Measurements from ENCODE around the gene SPAG16. TPM values are rescaled to one million over a fixed set of nuclear protein-coding genes. Genes with fewer than 3 reads are reported as not detected.

Gene SPAG16
- total RNA-seq, 4 donors from 2014 or later = 5.0 to 73.8 (median 21.6) TPM

DNA sequence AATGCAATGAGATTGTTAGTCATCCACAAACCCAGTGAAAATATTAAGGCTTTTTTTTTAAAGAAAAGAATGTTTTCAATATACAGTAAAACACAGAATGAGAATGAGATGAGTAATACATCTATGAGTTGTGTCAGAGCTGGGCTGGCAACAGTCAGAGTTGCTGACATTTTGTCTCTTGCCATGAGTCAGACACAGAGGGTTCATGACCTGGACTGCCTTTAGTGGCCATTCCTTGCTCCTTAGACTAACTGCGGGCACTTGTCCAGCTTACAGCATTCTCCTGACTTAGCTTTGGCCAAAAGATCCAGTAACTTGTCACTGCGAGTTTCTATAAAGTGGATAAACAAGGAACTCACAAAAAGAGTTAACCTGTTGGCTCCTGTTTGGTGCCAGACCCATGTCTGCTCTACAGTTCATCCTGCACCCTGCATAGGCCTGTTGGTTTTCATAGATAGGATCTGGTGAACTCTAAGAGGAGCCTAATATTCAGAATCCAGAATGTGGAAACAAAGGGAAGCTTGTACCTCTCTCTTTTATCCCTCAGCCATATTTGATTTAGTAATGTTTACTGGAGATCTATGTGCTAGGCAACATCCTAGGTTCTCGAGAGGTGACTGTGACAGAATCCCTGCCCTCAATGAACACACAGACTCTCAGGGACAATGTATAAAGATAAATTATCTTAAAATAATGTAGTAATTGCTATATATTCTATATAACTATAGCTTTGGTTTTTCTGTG is 735.1 kb downstream of the SPAG16 start:
- peaks cover 0 to 7% of the 10 kb centered on the region in 2 donors for H3K36me3 ChIP-seq
- H3K4me1 ChIP-seq = no peaks in the 10 kb centered on the region
- no peak overlapping the region for H3K27ac ChIP-seq
- no peaks in the 10 kb centered on the region for H3K9me3 ChIP-seq
- TF ChIP-seq POLR2A (IDR thresholded peaks at IDR 0.05) = no peak
- TF ChIP-seq, protein P1, sequence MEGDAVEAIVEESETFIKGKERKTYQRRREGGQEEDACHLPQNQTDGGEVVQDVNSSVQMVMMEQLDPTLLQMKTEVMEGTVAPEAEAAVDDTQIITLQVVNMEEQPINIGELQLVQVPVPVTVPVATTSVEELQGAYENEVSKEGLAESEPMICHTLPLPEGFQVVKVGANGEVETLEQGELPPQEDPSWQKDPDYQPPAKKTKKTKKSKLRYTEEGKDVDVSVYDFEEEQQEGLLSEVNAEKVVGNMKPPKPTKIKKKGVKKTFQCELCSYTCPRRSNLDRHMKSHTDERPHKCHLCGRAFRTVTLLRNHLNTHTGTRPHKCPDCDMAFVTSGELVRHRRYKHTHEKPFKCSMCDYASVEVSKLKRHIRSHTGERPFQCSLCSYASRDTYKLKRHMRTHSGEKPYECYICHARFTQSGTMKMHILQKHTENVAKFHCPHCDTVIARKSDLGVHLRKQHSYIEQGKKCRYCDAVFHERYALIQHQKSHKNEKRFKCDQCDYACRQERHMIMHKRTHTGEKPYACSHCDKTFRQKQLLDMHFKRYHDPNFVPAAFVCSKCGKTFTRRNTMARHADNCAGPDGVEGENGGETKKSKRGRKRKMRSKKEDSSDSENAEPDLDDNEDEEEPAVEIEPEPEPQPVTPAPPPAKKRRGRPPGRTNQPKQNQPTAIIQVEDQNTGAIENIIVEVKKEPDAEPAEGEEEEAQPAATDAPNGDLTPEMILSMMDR (IDR thresholded peaks at IDR 0.05) = no peak
- H3K4me3 ChIP-seq = no peak overlapping the region
- intact Hi-C loops (cut with DNase I; ENCODE audit: low total_unique reads) = no loop called here
- DNase-seq = no peak
- H3K27me3 ChIP-seq = no peaks in the 10 kb centered on the region

DNA sequence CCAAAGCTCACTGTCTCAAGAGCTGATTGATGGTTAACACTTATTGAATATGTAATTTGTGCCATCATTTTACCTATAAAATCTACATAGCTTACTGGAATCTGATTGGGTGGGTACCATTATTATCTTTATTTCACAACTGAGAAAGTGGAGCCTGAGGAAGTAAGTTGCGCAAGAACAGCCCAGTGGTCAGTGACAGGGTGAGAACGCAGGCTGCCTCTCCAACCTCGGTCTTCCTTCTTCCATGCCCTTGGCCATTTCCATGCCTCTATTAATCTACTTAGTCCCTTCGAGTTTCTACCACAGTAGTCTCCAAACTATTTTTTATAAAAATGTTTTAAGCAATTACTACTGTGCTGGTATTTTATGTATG is 735.7 kb downstream of the SPAG16 start:
- Histone ChIP-seq H3K4me3 (no peak overlapping the region), H3K36me3 (peaks cover 0 to 7% of the 10 kb centered on the region in 2 donors), H3K27ac (no peak overlapping the region), H3K27me3 (no peaks in the 10 kb centered on the region), H3K4me1 (no peaks in the 10 kb centered on the region), H3K9me3 (no peaks in the 10 kb centered on the region)
- no peak for TF ChIP-seq POLR2A (IDR thresholded peaks at IDR 0.05)
- TF ChIP-seq, protein P1 (IDR thresholded peaks at IDR 0.05) = no peak
- no peak for DNase-seq
- intact Hi-C loops (cut with DNase I; ENCODE audit: low total_unique reads) = no loop called here

DNA sequence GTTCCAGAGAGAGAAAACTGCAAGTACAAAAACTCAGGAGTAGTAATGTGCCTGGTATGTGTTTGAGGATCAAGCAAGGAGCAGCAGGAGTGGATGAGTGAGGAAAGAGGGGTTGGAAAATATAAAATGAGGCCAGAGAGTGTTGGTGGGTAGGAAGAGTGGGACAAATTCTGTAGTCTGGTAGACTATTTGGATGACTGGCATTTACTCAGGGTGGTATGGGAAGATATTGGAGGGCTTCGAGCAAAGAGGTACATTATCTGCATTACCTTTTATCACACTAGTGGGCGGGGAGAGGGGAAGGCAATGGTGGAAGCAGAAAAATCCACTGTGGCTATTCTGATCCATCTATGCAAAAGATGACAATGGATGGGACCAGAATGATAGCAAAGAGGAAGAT is 744.9 kb downstream of the SPAG16 start:
- intact Hi-C loops (cut with DNase I; ENCODE audit: low total_unique reads) = no loop called here
- Histone ChIP-seq H3K4me1 (no peaks in the 10 kb centered on the region), H3K27me3 (no peaks in the 10 kb centered on the region), H3K9me3 (no peaks in the 10 kb centered on the region), H3K4me3 (no peak overlapping the region), H3K36me3 (no peaks in the 10 kb centered on the region), H3K27ac (no peak overlapping the region)
- TF ChIP-seq POLR2A (IDR thresholded peaks at IDR 0.05) = no peak
- TF ChIP-seq, protein P1 (IDR thresholded peaks at IDR 0.05) = no peak
- no peak for DNase-seq

DNA sequence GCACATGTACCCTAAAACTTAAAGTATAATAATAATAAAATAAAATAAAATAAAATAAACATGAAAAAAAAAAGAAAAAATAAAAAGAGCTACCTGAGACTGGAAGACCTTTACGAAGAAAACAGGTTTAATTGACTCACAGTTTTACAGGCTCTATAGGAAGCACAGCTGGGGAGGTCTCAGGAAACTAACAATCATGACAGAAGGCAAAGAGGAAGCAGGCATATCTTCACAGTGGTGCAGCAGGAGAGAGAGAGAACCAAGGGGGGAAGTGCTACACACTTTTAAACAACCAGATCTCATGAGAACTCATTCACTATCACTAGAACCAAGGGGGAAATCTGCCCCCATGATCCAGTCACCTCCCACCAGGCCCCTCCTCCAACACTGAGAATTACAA is 747.3 kb downstream of the SPAG16 start:
- Histone ChIP-seq H3K27me3 (no peaks in the 10 kb centered on the region), H3K9me3 (no peaks in the 10 kb centered on the region), H3K4me1 (no peaks in the 10 kb centered on the region), H3K36me3 (no peaks in the 10 kb centered on the region), H3K27ac (no peak overlapping the region), H3K4me3 (no peak overlapping the region)
- no peak for DNase-seq
- intact Hi-C loops (cut with DNase I; ENCODE audit: low total_unique reads) = no loop called here
- TF ChIP-seq, protein P1 (IDR thresholded peaks at IDR 0.05) = no peak
- no peak for TF ChIP-seq POLR2A (IDR thresholded peaks at IDR 0.05)

DNA sequence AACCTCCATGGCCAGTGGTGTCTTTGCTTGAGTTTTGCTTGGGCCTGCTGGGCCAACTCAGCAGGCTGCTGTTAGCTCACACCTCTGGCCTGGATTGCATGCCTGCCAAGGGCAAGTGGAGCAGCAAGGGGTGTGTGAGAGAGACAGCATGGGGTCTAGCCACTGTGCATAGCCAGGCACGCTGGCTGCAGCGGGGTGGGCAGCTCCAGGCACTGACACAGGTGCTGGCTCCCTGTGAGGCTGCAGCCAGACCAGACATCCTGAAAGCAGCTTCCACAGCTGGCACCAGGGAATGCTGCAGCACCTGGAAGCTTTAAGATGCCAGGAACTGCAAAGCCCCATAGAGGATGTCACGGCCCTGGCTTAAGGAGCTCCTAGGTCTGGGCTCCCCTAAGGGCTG is 750.2 kb downstream of the SPAG16 start:
- Histone ChIP-seq H3K4me1 (no peaks in the 10 kb centered on the region), H3K27me3 (no peaks in the 10 kb centered on the region), H3K4me3 (no peak overlapping the region), H3K9me3 (no peaks in the 10 kb centered on the region), H3K27ac (no peak overlapping the region), H3K36me3 (no peaks in the 10 kb centered on the region)
- intact Hi-C loops (cut with DNase I; ENCODE audit: low total_unique reads) = no loop called here
- TF ChIP-seq, protein P1 (IDR thresholded peaks at IDR 0.05) = no peak
- TF ChIP-seq POLR2A (IDR thresholded peaks at IDR 0.05) = no peak
- DNase-seq = no peak
